IgD-negative memory B cell (primary cell): Measurements from ENCODE around the gene GTF3C1. TPM values are rescaled to one million over a fixed set of nuclear protein-coding genes. Genes with fewer than 3 reads are reported as not detected.
A peak's percentile ranks its signal among the peaks of the same experiment; 100 is the strongest.
"Not testable (repeated sequence)": the region's sequence is repeated elsewhere in the genome, so short reads cannot be mapped to it uniquely, and the experiment has no call there.

Experiments used
- H3K27ac Mint-ChIP-seq, 3 donors: one replicate each; pipeline ENCODE4 v1.8.0; 2020 to 2022; ENCODE audit warnings: mild to moderate bottlenecking in 3 of 3, mixed read lengths in 3 of 3, moderate library complexity in 1 of 3
- H3K27me3 Mint-ChIP-seq: one replicate; pipeline ENCODE4 v1.8.0; 2021; ENCODE audit warnings: mixed read lengths
- H3K36me3 Mint-ChIP-seq: one replicate; pipeline ENCODE4 v1.8.0; 2020; ENCODE audit warnings: mild to moderate bottlenecking, mixed read lengths
- H3K4me1 Mint-ChIP-seq, 3 donors: one replicate each; pipeline ENCODE4 v1.8.0; 2020 to 2022; ENCODE audit warnings: mixed read lengths in 3 of 3, mild to moderate bottlenecking in 1 of 3
- H3K4me3 Mint-ChIP-seq, 4 donors: one replicate each; pipeline ENCODE4 v1.8.0; 2020 to 2022; ENCODE audit warnings: mild to moderate bottlenecking in 4 of 4, mixed read lengths in 4 of 4, moderate library complexity in 3 of 4
- H3K9me3 Mint-ChIP-seq, 3 donors: one replicate each; pipeline ENCODE4 v1.8.0; 2020 to 2021; ENCODE audit warnings: mixed read lengths in 3 of 3, mild to moderate bottlenecking in 1 of 3
- polyA plus RNA-seq: library from polyadenylated mRNA; unstranded; fragments of 300-500 nt; fragmentation: Illumina TruSeq; gene quantifications from one replicate; pipeline ENCODE4 v1.2.3, GENCODE V29; 2021

The GTF3C1 gene
- polyA plus RNA-seq, 1 donor from 2014 or later: 22.1 TPM

DNA sequence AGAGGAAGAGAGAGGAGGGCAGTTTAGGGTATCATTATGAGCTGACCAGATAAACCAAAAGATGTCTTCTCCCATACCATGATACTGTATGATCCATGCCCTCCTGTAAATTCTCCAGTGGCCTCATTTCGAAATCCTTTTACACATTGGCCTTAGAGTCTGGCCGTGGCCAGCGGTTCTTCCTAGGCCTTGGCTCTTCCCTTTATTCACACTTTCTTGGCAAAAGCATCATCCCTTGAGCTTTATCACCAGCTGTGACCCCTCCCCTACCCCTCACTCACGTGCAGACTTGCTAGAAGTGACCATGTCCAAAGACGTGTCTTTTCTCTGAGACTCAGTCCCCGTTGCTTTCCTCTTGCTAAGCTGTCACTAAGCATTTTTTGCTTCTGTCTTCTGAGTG, 23.0 kb upstream of the GTF3C1 start:
- H3K4me1 Mint-ChIP-seq: peaks cover 0 to 6% (median 0%) of the 10 kb centered on the region in 3 donors
- H3K27me3 Mint-ChIP-seq: no peaks in the 10 kb centered on the region
- H3K4me3 Mint-ChIP-seq: no peak overlapping the region
- no peaks in the 10 kb centered on the region for H3K9me3 Mint-ChIP-seq
- H3K36me3 Mint-ChIP-seq: peaks cover 9% of the 10 kb centered on the region
- peak overlapping the region in 1 of 3 donors; percentile 44 for H3K27ac Mint-ChIP-seq

DNA sequence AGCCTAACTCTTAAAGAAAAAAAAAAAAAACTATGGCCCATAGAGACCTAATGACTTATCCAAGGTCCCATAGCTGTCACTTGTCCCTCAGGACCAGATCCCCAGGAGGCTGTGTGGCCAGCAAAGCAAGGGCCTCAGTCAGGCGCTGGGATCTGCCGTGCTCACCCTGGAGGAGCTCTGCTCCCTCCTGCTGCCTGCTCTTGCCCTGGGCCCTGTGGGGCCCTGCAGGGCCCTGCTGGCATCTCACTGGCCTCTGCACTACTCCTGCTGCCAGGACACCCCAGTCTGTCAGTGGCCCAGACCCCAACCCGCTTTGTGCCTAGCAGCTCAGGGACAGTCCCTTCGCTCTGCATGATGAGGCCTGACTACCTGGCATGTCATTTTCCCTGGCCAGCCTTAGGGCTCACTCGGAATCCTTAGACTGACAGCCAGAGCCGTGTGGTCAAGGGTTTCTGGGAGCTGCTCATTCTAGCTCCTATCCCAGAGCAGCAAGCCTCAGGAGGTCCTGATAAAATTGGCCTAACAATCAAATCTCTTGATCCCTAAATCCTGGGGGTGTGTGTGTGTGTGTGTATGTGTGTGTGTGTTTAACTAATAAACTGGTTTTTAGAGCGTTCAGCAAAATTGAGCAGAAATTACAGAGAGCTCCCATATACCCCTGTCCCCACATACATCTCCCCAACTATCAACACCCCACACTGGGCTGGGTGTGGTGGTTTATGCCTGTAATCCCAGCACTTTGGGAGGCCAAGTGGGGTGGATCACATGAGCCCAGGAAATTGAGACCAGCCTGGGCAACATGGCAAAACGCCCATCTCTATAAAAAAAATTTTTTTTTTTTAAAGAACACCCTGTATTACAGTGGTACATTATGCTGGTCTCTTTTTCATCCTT, 22.0 kb upstream of the GTF3C1 start:
- Mint-ChIP-seq H3K4me3 (no peak overlapping the region), H3K4me1 (peaks cover 0 to 6% (median 0%) of the 10 kb centered on the region in 3 donors), H3K27me3 (no peaks in the 10 kb centered on the region), H3K27ac (no peak overlapping the region), H3K9me3 (no peaks in the 10 kb centered on the region), H3K36me3 (peaks cover 6% of the 10 kb centered on the region)

DNA sequence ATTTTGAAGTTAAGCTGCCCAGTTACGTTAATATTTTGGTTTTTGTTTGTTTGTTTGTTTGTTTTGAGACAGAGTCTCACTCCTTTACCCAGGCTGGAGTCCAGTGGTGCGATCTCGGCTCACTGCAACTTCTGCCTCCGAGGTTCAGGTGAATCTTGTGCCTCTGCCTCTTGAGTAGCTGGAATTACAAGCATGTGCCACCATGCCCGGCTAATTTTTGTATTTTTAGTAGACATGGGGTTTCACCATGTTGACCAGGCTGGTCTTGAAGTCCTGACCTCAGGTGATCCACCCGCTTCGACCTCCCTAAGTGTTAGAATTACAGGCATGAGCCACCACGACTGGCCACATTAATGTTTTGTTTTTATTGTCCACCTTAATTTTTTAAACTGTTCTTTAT, 21.3 kb upstream of the GTF3C1 start:
- H3K4me1 Mint-ChIP-seq, H3K27me3 Mint-ChIP-seq, H3K36me3 Mint-ChIP-seq, H3K9me3 Mint-ChIP-seq, H3K4me3 Mint-ChIP-seq: not testable (repeated sequence)
- peak overlapping the region in 1 of 3 donors; percentile 64 for H3K27ac Mint-ChIP-seq

GRCh38 chr16:27568077-27568476, 18.4 kb upstream of the GTF3C1 start:
- H3K4me1 Mint-ChIP-seq: peaks cover 3 to 14% (median 6%) of the 10 kb centered on the region in 3 donors
- H3K36me3 Mint-ChIP-seq: peaks cover 2% of the 10 kb centered on the region
- no peak overlapping the region for H3K27ac Mint-ChIP-seq
- no peaks in the 10 kb centered on the region for H3K9me3 Mint-ChIP-seq
- no peaks in the 10 kb centered on the region for H3K27me3 Mint-ChIP-seq
- no peak overlapping the region for H3K4me3 Mint-ChIP-seq

GRCh38 chr16:27566417-27566816, 16.7 kb upstream of the GTF3C1 start:
- peak overlapping the region in 1 of 3 donors; percentile 62 for H3K27ac Mint-ChIP-seq
- peaks cover 2% of the 10 kb centered on the region for H3K36me3 Mint-ChIP-seq
- H3K4me1 Mint-ChIP-seq: peaks cover 3 to 14% (median 6%) of the 10 kb centered on the region in 3 donors
- no peaks in the 10 kb centered on the region for H3K27me3 Mint-ChIP-seq
- peak overlapping the region in 1 of 4 donors; percentile 12 for H3K4me3 Mint-ChIP-seq
- no peaks in the 10 kb centered on the region for H3K9me3 Mint-ChIP-seq

DNA sequence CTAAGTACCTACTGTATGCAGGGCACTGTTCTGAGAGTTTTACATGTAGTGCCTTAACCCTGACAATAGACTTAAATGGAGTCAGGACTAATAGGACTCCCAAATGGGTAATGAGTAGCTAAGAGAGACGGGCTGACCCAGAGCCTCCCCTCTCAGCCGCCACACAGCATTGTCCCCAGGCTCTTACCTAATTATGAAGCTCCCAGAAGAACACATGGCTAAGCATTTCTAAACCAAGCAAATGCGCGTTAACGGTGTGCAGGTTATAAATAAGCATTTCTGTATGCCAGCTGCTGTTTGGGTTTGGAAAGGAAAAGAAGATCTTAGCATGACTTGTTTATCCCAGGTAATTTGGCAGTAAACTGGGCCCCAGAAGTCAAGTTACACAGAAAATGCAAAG, 14.5 kb upstream of the GTF3C1 start:
- H3K27me3 Mint-ChIP-seq: no peaks in the 10 kb centered on the region
- no peak overlapping the region for H3K4me3 Mint-ChIP-seq
- peaks cover 4% of the 10 kb centered on the region for H3K36me3 Mint-ChIP-seq
- no peaks in the 10 kb centered on the region for H3K9me3 Mint-ChIP-seq
- H3K27ac Mint-ChIP-seq: peak overlapping the region in 1 of 3 donors; percentile 14
- H3K4me1 Mint-ChIP-seq: peaks cover 3 to 14% (median 4%) of the 10 kb centered on the region in 3 donors

DNA sequence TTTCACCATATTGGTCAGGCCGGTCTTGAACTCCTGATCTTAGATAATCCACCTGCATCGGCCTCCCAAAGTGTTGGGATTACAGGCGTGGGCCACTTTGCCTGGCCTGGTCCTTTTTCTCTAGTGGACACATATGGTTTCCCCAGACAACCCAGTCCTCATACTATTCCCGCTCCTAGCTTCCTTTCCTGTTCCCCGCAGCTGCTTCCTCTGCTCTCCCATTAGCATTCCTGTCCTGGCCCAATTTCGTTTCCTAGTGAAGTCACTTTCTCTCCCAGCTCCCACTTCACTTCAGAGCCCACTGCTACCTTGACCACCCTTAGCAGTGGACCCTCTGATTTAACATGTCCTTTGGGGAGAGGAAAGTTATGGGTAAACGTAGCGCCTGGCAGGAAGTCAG, 11.5 kb upstream of the GTF3C1 start:
- H3K36me3 Mint-ChIP-seq: peaks cover 16% of the 10 kb centered on the region
- no peaks in the 10 kb centered on the region for H3K27me3 Mint-ChIP-seq
- H3K27ac Mint-ChIP-seq: no peak overlapping the region
- H3K4me1 Mint-ChIP-seq: peaks cover 0 to 10% (median 3%) of the 10 kb centered on the region in 3 donors
- peak overlapping the region in 1 of 4 donors; percentile 27 for H3K4me3 Mint-ChIP-seq
- no peaks in the 10 kb centered on the region for H3K9me3 Mint-ChIP-seq

GRCh38 chr16:27558932-27559331, 9.2 kb upstream of the GTF3C1 start:
- Mint-ChIP-seq H3K4me1 (no peaks in the 10 kb centered on the region), H3K4me3 (no peak overlapping the region), H3K9me3 (no peaks in the 10 kb centered on the region), H3K36me3 (peaks cover 15% of the 10 kb centered on the region), H3K27ac (no peak overlapping the region), H3K27me3 (no peaks in the 10 kb centered on the region)

GRCh38 chr16:27558434-27558833, 8.7 kb upstream of the GTF3C1 start:
- no peaks in the 10 kb centered on the region for H3K9me3 Mint-ChIP-seq
- H3K4me1 Mint-ChIP-seq: no peaks in the 10 kb centered on the region
- no peak overlapping the region for H3K4me3 Mint-ChIP-seq
- peaks cover 15% of the 10 kb centered on the region for H3K36me3 Mint-ChIP-seq
- H3K27ac Mint-ChIP-seq: no peak overlapping the region
- no peaks in the 10 kb centered on the region for H3K27me3 Mint-ChIP-seq

- no peaks in the 10 kb centered on the region for H3K9me3 Mint-ChIP-seq
- peaks cover 15% of the 10 kb centered on the region for H3K36me3 Mint-ChIP-seq
- no peak overlapping the region for H3K27ac Mint-ChIP-seq
- peaks cover 0 to 2% (median 0%) of the 10 kb centered on the region in 3 donors for H3K4me1 Mint-ChIP-seq
- no peak overlapping the region for H3K4me3 Mint-ChIP-seq
- no peaks in the 10 kb centered on the region for H3K27me3 Mint-ChIP-seq
Observed at GRCh38 chr16:27556471-27556870, 6.8 kb upstream of the GTF3C1 start.

DNA sequence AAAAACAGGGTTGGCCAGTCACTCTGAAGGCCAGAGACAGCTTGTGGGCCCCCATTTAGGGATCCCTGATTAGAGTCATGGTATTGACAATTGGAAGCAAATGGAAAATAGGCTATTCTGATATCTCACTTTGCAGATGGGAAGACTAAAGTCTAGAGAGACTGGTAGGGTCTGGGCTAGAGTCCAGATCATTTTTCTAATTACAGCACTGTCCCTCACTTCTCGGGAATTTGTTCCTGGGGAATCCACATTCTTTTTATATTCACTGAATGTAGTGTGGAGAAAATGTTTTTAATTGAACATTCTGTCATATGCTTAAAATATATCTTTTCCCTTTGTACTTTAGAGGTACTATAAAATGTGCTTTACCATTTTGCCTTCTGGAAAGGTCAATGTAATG, 1.3 kb upstream of the GTF3C1 start:
- peaks cover 22 to 25% (median 22%) of the 10 kb centered on the region in 3 donors for H3K4me1 Mint-ChIP-seq
- peaks cover 1% of the 10 kb centered on the region for H3K36me3 Mint-ChIP-seq
- H3K9me3 Mint-ChIP-seq: no peaks in the 10 kb centered on the region
- H3K27me3 Mint-ChIP-seq: no peaks in the 10 kb centered on the region
- peak overlapping the region; percentile 41 to 98 (median 94) for H3K27ac Mint-ChIP-seq
- H3K4me3 Mint-ChIP-seq: peak overlapping the region in 3 of 4 donors; percentile 93 to 99 (median 97)

DNA sequence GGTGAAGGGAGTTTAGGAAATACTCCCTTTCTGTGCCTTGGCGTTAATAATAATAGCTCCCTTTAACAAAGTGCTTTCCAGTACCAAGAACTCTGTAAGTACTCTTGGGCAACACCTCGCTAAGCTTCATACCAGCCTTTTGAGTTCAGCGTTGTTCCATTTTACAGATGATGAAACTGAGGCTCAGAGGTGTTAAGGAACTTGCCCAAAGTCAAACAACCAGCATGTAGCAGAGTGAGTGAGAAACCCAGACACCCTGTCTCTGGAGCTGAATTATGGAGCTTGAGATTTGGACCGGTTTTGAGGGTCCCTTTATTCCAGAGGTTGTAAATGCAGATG, 838 bp upstream of the GTF3C1 start:
- Mint-ChIP-seq H3K4me3 (peak overlapping the region; percentile 93 to 100 (median 98)), H3K27ac (peak overlapping the region; percentile 94 to 100 (median 98)), H3K27me3 (no peaks in the 10 kb centered on the region), H3K4me1 (peaks cover 22 to 26% (median 24%) of the 10 kb centered on the region in 3 donors), H3K9me3 (no peaks in the 10 kb centered on the region), H3K36me3 (peaks cover 1% of the 10 kb centered on the region)

DNA sequence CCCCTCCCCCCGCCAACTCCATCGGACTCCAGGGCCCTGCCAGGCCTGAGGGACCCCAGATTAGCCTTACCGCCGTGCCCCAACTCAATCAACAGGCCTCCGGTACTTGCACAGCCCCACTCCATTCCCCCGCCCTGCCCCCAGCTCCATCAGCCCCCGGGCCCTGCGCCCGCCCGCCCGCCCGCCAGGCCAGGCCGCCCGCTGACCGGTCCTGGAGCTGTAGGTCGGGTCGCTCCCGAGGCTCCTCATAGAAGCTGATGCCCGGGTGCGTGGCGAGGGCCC, 308 bp downstream of the GTF3C1 start:
- H3K4me1 Mint-ChIP-seq: peaks cover 22 to 26% (median 24%) of the 10 kb centered on the region in 3 donors

GRCh38 chr16:27547851-27548250, 1.9 kb downstream of the GTF3C1 start:
- Mint-ChIP-seq H3K27ac (no peak overlapping the region), H3K4me3 (peak overlapping the region in 2 of 4 donors; percentile 5 to 32), H3K4me1 (peaks cover 22 to 26% (median 24%) of the 10 kb centered on the region in 3 donors), H3K27me3 (no peaks in the 10 kb centered on the region), H3K36me3 (peaks cover 4% of the 10 kb centered on the region), H3K9me3 (no peaks in the 10 kb centered on the region)

More for the DNA sequence above, 308 bp downstream of the GTF3C1 start:
- H3K9me3 Mint-ChIP-seq: no peaks in the 10 kb centered on the region
- H3K4me3 Mint-ChIP-seq: peak overlapping the region; percentile 93 to 100 (median 98)
- peaks cover 4% of the 10 kb centered on the region for H3K36me3 Mint-ChIP-seq
- peak overlapping the region; percentile 94 to 100 (median 98) for H3K27ac Mint-ChIP-seq
- H3K27me3 Mint-ChIP-seq: no peaks in the 10 kb centered on the region

GRCh38 chr16:27547134-27547533, 2.6 kb downstream of the GTF3C1 start:
- H3K27ac Mint-ChIP-seq: peak overlapping the region in 1 of 3 donors; percentile 18
- H3K4me1 Mint-ChIP-seq: peaks cover 22 to 26% (median 24%) of the 10 kb centered on the region in 3 donors

GRCh38 chr16:27544671-27545070, 5.0 kb downstream of the GTF3C1 start:
- H3K4me1 Mint-ChIP-seq: peaks cover 7 to 18% (median 15%) of the 10 kb centered on the region in 3 donors
- peak overlapping the region in 1 of 3 donors; percentile 7 for H3K27ac Mint-ChIP-seq
- no peaks in the 10 kb centered on the region for H3K27me3 Mint-ChIP-seq
- H3K36me3 Mint-ChIP-seq: peaks cover 16% of the 10 kb centered on the region
- H3K9me3 Mint-ChIP-seq: peaks cover 0 to 5% (median 4%) of the 10 kb centered on the region in 3 donors
- peak overlapping the region in 1 of 4 donors; percentile 12 for H3K4me3 Mint-ChIP-seq

More at GRCh38 chr16:27547134-27547533, 2.6 kb downstream of the GTF3C1 start:
- no peak overlapping the region for H3K4me3 Mint-ChIP-seq
- H3K36me3 Mint-ChIP-seq: peaks cover 4% of the 10 kb centered on the region
- no peaks in the 10 kb centered on the region for H3K27me3 Mint-ChIP-seq
- H3K9me3 Mint-ChIP-seq: no peaks in the 10 kb centered on the region
